Lower lobe of right lung (tissue), 2 donors: Measurements from ENCODE around the gene IGF2. TPM values are rescaled to one million over a fixed set of nuclear protein-coding genes. Genes with fewer than 3 reads are reported as not detected.

ENCODE experiments used
- ATAC-seq, 2 donors: fragments of 200-7000 bp; cut with Tn5 transposase; one replicate each; pipeline ENCODE4 v1.9.1; 2020 to 2022; ENCODE audit warnings: mild to moderate bottlenecking in 2 of 2, moderate library complexity in 2 of 2
- DNase-seq: peaks from one replicate; pipeline ENCODE4 v3.0.0-alpha.2; 2020
- H3K27ac ChIP-seq: fragments of 200-600 bp; one replicate; pipeline ENCODE4 v1.8.0; 2022
- H3K27me3 ChIP-seq: fragments of 200-600 bp; one replicate; pipeline ENCODE4 v1.8.0; 2022; ENCODE audit warnings: low read depth
- H3K36me3 ChIP-seq: fragments of 200-600 bp; one replicate; pipeline ENCODE4 v1.8.0; 2022; ENCODE audit warnings: mild to moderate bottlenecking
- H3K4me1 ChIP-seq: fragments of 200-600 bp; one replicate; pipeline ENCODE4 v1.8.0; 2022
- H3K4me3 ChIP-seq: fragments of 200-600 bp; one replicate; pipeline ENCODE4 v1.8.0; 2022; ENCODE audit warnings: mild to moderate bottlenecking
- H3K9me3 ChIP-seq: fragments of 200-600 bp; one replicate; pipeline ENCODE4 v1.8.0; 2022
- CTCF ChIP-seq: fragments of 200-600 bp; IDR thresholded peaks from one replicate; pipeline ENCODE4 v1.8.0; 2022; ENCODE audit warnings: antibody characterized with exemption, mild to moderate bottlenecking
- intact Hi-C: fragments of 100-400 bp; cut with DNase I; formaldehyde crosslinking; loops from one replicate; pipeline ENCODE4 v1.11.0; 2022
- total RNA-seq: library from RNA; stranded (reverse); fragmentation: NEBNext Ultra II Directional; extraction: Animal tissue kit (Norgen Biotek cat#: 25700); gene quantifications from one replicate; pipeline ENCODE4 v1.2.1, GENCODE V29; 2021
- donor health status: DM: no; HTN: yes; CAD: no; lungs with severe emphysema.

The IGF2 gene
- total RNA-seq, 1 donor from 2014 or later = 33.9 TPM

GRCh38 chr11:2104524-2105440 is 34.4 kb downstream of the IGF2 start:
- ATAC-seq = no peak
- H3K9me3 ChIP-seq = no peaks in the 10 kb centered on the region
- peak; percentile 38 for DNase-seq
- no peak overlapping the region for H3K27ac ChIP-seq
- intact Hi-C loops = no loop called here
- H3K27me3 ChIP-seq = peaks cover 5% of the 10 kb centered on the region
- no peaks in the 10 kb centered on the region for H3K36me3 ChIP-seq
- peaks cover 16% of the 10 kb centered on the region for H3K4me1 ChIP-seq
- no peak for TF ChIP-seq CTCF
- H3K4me3 ChIP-seq = no peak overlapping the region

DNA sequence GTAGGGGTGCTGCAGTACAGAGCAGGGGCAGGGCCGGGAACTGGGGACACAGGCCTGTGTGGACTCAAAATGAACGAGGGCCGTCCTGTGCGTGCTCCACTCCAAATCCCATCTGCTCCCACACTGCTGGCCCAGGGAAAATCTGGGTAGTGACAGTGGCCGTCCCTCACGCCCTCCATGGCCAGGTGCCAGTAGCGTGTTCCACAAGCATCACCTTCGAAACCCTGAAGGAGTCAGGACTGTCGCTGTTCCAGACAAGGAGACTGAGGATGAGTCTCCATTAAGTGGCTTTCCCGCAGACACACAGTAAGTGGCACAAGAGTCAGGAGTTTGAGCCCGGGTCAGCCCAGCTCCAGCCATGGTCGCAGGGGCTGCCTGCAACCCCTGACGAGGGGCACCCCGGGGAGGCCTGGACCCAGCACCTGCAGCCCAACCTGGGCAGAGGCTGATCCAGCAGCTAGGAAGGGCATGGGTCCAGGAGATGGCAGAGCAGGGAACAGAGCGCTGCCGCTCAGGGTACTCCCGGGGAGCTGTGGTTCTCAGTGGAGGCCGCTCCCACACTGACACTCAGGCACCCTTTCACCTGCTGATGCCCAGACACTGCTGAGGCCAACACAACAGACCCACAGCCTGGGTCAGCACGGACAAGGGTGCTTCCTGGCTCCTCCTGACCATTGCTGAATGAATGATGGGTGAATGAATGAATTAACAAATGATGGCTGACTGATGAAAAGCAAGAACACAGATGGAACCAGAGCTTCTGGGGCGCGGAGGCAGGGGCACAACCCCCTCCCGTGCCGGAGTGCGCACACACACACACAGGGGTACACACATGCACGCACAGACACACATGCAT is 35.3 kb downstream of the IGF2 start:
- DNase-seq = peak; percentile 36

DNA sequence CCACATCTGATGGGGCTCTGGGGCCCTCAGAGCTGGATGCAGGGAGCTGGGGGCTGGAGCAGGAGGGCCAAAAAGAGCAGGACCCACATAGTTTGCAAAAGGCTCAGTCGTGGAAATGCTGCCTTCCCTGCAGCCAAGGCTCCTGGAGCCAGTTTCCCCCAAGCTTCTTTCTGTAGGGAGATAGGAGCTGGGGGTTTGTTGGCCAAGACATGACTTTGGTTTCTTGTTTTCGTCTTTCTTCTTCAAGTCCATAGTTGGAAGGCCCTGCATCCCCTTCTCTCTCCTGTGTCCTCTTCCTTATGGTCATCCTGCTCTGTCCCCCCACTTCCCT is 36.3 kb downstream of the IGF2 start:
- ATAC-seq (no peak), DNase-seq (no peak)
- intact Hi-C loops = no loop called here
- Histone ChIP-seq H3K27me3 (no peaks in the 10 kb centered on the region), H3K4me1 (peaks cover 33% of the 10 kb centered on the region), H3K36me3 (no peaks in the 10 kb centered on the region), H3K4me3 (no peak overlapping the region), H3K27ac (peak overlapping the region; percentile 14), H3K9me3 (no peaks in the 10 kb centered on the region)
- TF ChIP-seq CTCF = no peak

More for the DNA sequence above, 35.3 kb downstream of the IGF2 start:
- TF ChIP-seq CTCF = no peak
- no peak overlapping the region for H3K4me3 ChIP-seq
- intact Hi-C loops = no loop called here
- H3K27me3 ChIP-seq = no peaks in the 10 kb centered on the region
- peaks cover 22% of the 10 kb centered on the region for H3K4me1 ChIP-seq
- ATAC-seq = no peak
- H3K36me3 ChIP-seq = no peaks in the 10 kb centered on the region
- no peak overlapping the region for H3K27ac ChIP-seq
- H3K9me3 ChIP-seq = no peaks in the 10 kb centered on the region

DNA sequence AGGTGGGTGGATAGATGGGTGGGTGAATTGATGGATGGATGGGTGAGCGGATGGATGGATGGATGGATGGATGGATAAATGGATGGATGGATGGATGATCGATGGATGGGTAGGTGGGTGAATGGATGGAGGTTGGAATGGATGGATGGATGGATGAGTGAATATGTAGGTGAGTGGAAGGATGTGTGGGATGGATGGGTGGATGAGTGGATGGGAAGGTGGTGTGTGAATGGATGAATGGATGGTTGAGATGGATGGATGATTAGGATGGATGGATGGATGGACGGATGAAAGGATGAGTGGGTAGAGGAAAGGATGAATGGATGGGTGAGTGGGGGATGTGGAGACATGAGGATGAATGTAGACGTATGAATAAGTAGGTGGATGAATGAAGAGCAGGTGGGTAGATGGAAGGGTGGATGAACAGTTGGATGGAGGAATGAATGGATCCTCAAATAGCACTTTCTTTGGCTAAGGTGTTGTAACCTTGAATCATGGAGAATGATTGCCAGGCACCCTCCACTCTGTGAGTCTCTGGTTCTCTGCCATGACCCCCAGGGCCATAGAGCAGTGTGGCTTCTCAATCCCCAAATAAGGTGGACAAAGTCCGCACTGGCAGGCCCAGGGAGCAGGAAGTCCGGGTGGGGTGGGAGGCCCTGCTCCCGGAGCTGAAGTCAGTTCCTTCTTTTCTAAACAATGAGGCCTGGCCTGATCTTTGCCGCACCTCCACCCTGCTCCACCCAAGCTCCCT is 36.9 kb downstream of the IGF2 start:
- Histone ChIP-seq H3K27me3 (no peaks in the 10 kb centered on the region), H3K4me3 (no peak overlapping the region), H3K27ac (peak overlapping the region; percentile 14), H3K36me3 (no peaks in the 10 kb centered on the region), H3K4me1 (peaks cover 38% of the 10 kb centered on the region), H3K9me3 (no peaks in the 10 kb centered on the region)
- ATAC-seq = no peak
- TF ChIP-seq CTCF = no peak
- DNase-seq = peak; percentile 46
- intact Hi-C loops = no loop called here

GRCh38 chr11:2101171-2101675 is 38.0 kb downstream of the IGF2 start:
- no peak for TF ChIP-seq CTCF
- no peak overlapping the region for H3K27ac ChIP-seq
- no peaks in the 10 kb centered on the region for H3K36me3 ChIP-seq
- no peaks in the 10 kb centered on the region for H3K27me3 ChIP-seq
- no peak for ATAC-seq
- no peak overlapping the region for H3K4me3 ChIP-seq
- intact Hi-C loops = no loop called here
- peaks cover 48% of the 10 kb centered on the region for H3K4me1 ChIP-seq
- peak; percentile 32 for DNase-seq
- H3K9me3 ChIP-seq = no peaks in the 10 kb centered on the region
